ENCODE data around the gene CYTH1.

The CYTH1 gene

GRCh38 chr17:78791840-78792709 lies 10.0 kb upstream of the CYTH1 start (continued):
- TF ChIP-seq ZNF24 (tag by site-specific recombination; IDR thresholded peaks at IDR 0.05), result no peak
- TF ChIP-seq ZNF112 (tag by site-specific recombination; IDR thresholded peaks at IDR 0.05), result no peak
- TF ChIP-seq SCRT2 (tag by site-specific recombination; IDR thresholded peaks at IDR 0.05), result peak; percentile 51
- TF ChIP-seq ZNF658 (tag by site-specific recombination; IDR thresholded peaks at IDR 0.05), result no peak
- no peak for TF ChIP-seq ZNF585B (tag by site-specific recombination; IDR thresholded peaks at IDR 0.05)
- TF ChIP-seq SCRT1 (tag by site-specific recombination; IDR thresholded peaks at IDR 0.05; ENCODE audit: borderline replicate concordance), result peak; percentile 42; the same call in 1 of the 2 replicates
- TF ChIP-seq ZBTB8A (tag by site-specific recombination; IDR thresholded peaks at IDR 0.05), result no peak; the same call in 1 of the 2 replicates
- TF ChIP-seq ZBTB6 (tag by site-specific recombination; IDR thresholded peaks at IDR 0.05), result no peak
- no peak for TF ChIP-seq ZNF664 (tag by site-specific recombination; IDR thresholded peaks at IDR 0.05)
- TF ChIP-seq ZNF692 (tag by site-specific recombination; IDR thresholded peaks at IDR 0.05), result no peak
- no peak for TF ChIP-seq ZNF23 (tag by site-specific recombination; IDR thresholded peaks at IDR 0.05; ENCODE audit: borderline replicate concordance)
- peak; percentile 69 for TF ChIP-seq ZBTB17 (tag by site-specific recombination; IDR thresholded peaks at IDR 0.05)

- Histone ChIP-seq H3K4me1 (ENCODE audit: control insufficient read depth, insufficient read depth, low read length) (no peaks in the 10 kb centered on the region), H3K27ac (ENCODE audit: extremely low read depth, low read depth, low read length) (no peak overlapping the region), H3K36me3 (ENCODE audit: control insufficient read depth in 2 of 2, insufficient read depth in 1 of 2, low read length in 2 of 2) (peaks cover under 1 to 38% of the 10 kb centered on the region in 2 experiments), H3K9me3 (ENCODE audit: control insufficient read depth, insufficient read depth, low read depth, low read length) (no peaks in the 10 kb centered on the region), H3K4me3 (ENCODE audit: low read depth, low read length) (no peak overlapping the region)
- CTCF ChIA-PET, result interaction anchor here (0.5 to 0.6 kb wide), 3 partner anchors 24 to 564 kb away, joined by 3 to 5 read pairs (median 4); no protein-coding TSS in a partner anchor
- POLR2A ChIA-PET, result no interaction called here
- TF ChIP-seq MZF1 (tag by site-specific recombination; IDR thresholded peaks at IDR 0.05; ENCODE audit: borderline replicate concordance), result no peak
- no peak for TF ChIP-seq ZNF521 (tag by site-specific recombination; IDR thresholded peaks at IDR 0.05)
- no peak for TF ChIP-seq PRDM6 (tag by site-specific recombination; IDR thresholded peaks at IDR 0.05)
These were observed 8.5 kb upstream of the CYTH1 start for GRCh38 chr17:78790552-78790951.

GRCh38 chr17:78789663-78790181 lies 7.6 kb upstream of the CYTH1 start:
- CTCF ChIA-PET, result interaction anchor here (0.6 to 0.7 kb wide), 2 partner anchors 41 to 75 kb away, joined by 3 to 4 read pairs; no protein-coding TSS in a partner anchor
- no peak for TF ChIP-seq MEIS1 (CRISPR knock-in tag; IDR thresholded peaks at IDR 0.05; ENCODE audit: borderline replicate concordance)
- TF ChIP-seq ZNF776 (tag by site-specific recombination; IDR thresholded peaks at IDR 0.05; ENCODE audit: borderline replicate concordance), result no peak
- TF ChIP-seq ZNF280D (tag by site-specific recombination; IDR thresholded peaks at IDR 0.05), result no peak
- TF ChIP-seq ZNF629 (tag by site-specific recombination; IDR thresholded peaks at IDR 0.05), result no peak
- TF ChIP-seq ZNF280C (tag by site-specific recombination; IDR thresholded peaks at IDR 0.05), result no peak

More at GRCh38 chr17:78789663-78790181, 7.6 kb upstream of the CYTH1 start:
- Histone ChIP-seq H3K9me3 (ENCODE audit: control insufficient read depth, insufficient read depth, low read depth, low read length) (no peaks in the 10 kb centered on the region), H3K36me3 (ENCODE audit: control insufficient read depth in 2 of 2, insufficient read depth in 1 of 2, low read length in 2 of 2) (peaks cover 0 to 30% of the 10 kb centered on the region in 2 experiments; a peak in 2 of 3 replicates), H3K27ac (ENCODE audit: extremely low read depth, low read depth, low read length) (no peak overlapping the region), H3K4me1 (ENCODE audit: control insufficient read depth, insufficient read depth, low read length) (no peaks in the 10 kb centered on the region), H3K4me3 (ENCODE audit: low read depth, low read length) (no peak overlapping the region)
- POLR2A ChIA-PET, result no interaction called here

Measured in HEK293 (cell line).